Heart right ventricle (tissue), 16 donors: ENCODE measurements around the gene PHACTR2. TPM values are rescaled to one million over a fixed set of nuclear protein-coding genes. Genes with fewer than 3 reads are reported as not detected.

Experiments used
- ATAC-seq, 8 donors: fragments of 200-7000 bp; cut with Tn5 transposase; one replicate each; pipeline ENCODE4 v1.9.1; 2020; ENCODE audit warnings: mild to moderate bottlenecking in 8 of 8, moderate library complexity in 8 of 8, moderate number of reproducible peaks in 1 of 8
- DNase-seq, 2 donors: peaks; one replicate each; pipeline ENCODE4 v3.0.0-alpha.2; 2020
- H3K27ac ChIP-seq, 10 donors: fragments of 200-600 bp; sonication (generic) in 2 of 10; one replicate each; pipeline versions ENCODE4 v1.5.0 to v1.8.0; 2020 to 2022; ENCODE audit warnings: mild to moderate bottlenecking in 3 of 10
- H3K27me3 ChIP-seq, 7 donors: fragments of 200-600 bp; one replicate each; pipeline ENCODE4 v1.8.0; 2021 to 2022; ENCODE audit warnings: mild to moderate bottlenecking in 2 of 7
- H3K36me3 ChIP-seq, 9 donors: fragments of 200-600 bp; sonication (generic) in 1 of 9; one replicate each; pipeline versions ENCODE4 v1.5.0 to v1.8.0; 2020 to 2022; ENCODE audit warnings: mild to moderate bottlenecking in 2 of 9
- H3K4me1 ChIP-seq, 9 donors: fragments of 200-600 bp; sonication (generic) in 1 of 9; one replicate each; pipeline versions ENCODE4 v1.5.0 to v1.8.0; 2020 to 2022; ENCODE audit warnings: mild to moderate bottlenecking in 4 of 9
- H3K4me3 ChIP-seq, 10 donors: fragments of 200-600 bp; sonication (generic) in 2 of 10; one replicate each; pipeline versions ENCODE4 v1.5.0 to v1.8.0; 2020 to 2022; ENCODE audit warnings: mild to moderate bottlenecking in 7 of 10, moderate library complexity in 2 of 10
- H3K9me3 ChIP-seq, 11 donors: fragments of 200-600 bp in 10 of 11; sonication (generic) in 2 of 11; one replicate each; pipeline versions ENCODE4 v1.5.0 to v1.8.0; 2013 to 2022; ENCODE audit warnings: mild to moderate bottlenecking in 2 of 11, control low read depth in 1 of 11, moderate library complexity in 1 of 11
- WGBS, 2 donors: extraction: QIAGEN DNeasy Blood & Tissue Kit; methylation state at CpG; one replicate each; pipeline ENCODE4 v1.1.7; 2013; ENCODE audit warnings: inconsistent platforms in 1 of 2; 5-methylcytosine and 5-hydroxymethylcytosine counted together
- intact Hi-C, 10 donors: fragments of 100-400 bp; cut with DNase I; formaldehyde crosslinking; loops; one replicate each; pipeline versions ENCODE4 v1.11.1 to v1.14.2; 2022
- polyA plus RNA-seq, 2 donors: library from polyadenylated mRNA; stranded (reverse); fragments of 200-250 nt; gene quantifications; one replicate each; pipeline ENCODE4 v1.2.3, GENCODE V29; 2013
- total RNA-seq, 10 donors: library from RNA; stranded (reverse); fragmentation: NEBNext Ultra II Directional in 3 of 10; extraction: Animal tissue kit (Norgen Biotek cat#: 25700) in 3 of 10; gene quantifications; one replicate each; pipeline versions ENCODE4 v1.2.1 to v1.2.4, GENCODE V29; 2021 to 2023
- TF ChIP-seq, protein P1 (sequence below), 9 donors: fragments of 200-600 bp; sonication (generic) in 2 of 9; IDR thresholded peaks; one replicate each; pipeline versions ENCODE4 v1.5.0 to v1.8.0; 2021 to 2022; ENCODE audit warnings: antibody characterized with exemption in 9 of 9, mild to moderate bottlenecking in 5 of 9, moderate library complexity in 1 of 9
- donor health status: Arrhythmogenic right ventricular cardiomyopathy.
- donor health status: ischemic (EF 13 %, LVEDD 7.1; RV severe dilation, severe dysfunction).
- donor health status: healthy with polysubstance abuse.
- donor health status: DM: no; HTN: yes; CAD: no.
- donor health status: DM: no; HTN: no; CAD: no.
- donor health status: ischemic (EF 25% LVEDD 6.9; RV normal size, moderate dysfunction).
- donor health status: ischemic (EF 25% LVEDD 5.7; RV mildly dilated, moderate dysfunction).
- donor health status: healthy.
- donor health status: DM: yes; HTN: yes; CAD: no.
- donor health status: Ischemic cardiomyopathy.
- donor health status: ischemic (EF 35%, LVEDD 5.7; RV mildly dilated, moderate dysfunction).
- donor health status: nonischemic (EF 11% LVEDD 7.7; RV severe dilation, severe dysfunction).
- donor health status: DM: yes; HTN: yes; CAD: no.
- donor health status: PGD.
- donor health status: ischemic (EF 29% LVEDD 5.4; RV normal size, mild dysfunction).
- donor health status: nonischemic (EF 23%, LVEDD 6.1; RV moderate dilation, normal function).

The PHACTR2 gene
- total and polyA plus RNA-seq, 12 donors, result 6.5 to 96.3 (median 70.2) TPM

DNA sequence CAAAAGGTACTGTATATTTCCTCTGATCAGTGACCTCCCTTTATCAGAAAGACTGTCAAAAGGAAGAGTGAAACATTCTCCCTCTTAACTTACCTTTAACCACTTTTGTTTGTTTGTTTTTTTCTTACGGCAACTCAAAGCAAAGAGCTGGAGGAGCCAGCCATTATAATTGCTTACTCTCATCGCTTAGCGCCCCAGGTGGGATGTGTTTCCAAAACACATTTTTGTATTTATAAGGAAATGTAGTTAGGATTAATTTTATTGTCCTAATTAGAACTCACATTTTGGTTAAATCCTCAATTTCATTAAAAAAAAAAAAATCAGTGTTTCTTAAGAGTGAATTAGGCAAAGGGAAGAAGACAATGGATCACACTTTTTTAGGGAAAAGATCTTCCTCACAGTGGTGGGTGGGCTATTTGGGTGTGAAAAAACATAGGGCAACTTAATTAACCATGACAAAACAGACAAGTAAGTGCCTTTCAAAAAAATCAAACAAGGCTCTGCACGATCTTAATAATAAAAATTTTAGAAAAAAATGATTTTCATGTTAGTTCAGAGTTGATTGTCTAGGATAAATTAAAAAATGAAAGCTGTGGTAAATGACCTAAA, 1.2 kb upstream of the PHACTR2 start:
- DNase-seq, result no peak
- Histone ChIP-seq H3K36me3 (no peaks in the 10 kb centered on the region), H3K4me3 (no peak overlapping the region), H3K27ac (peak overlapping the region in 7 of 10 donors; percentile 8 to 99 (median 44)), H3K27me3 (no peaks in the 10 kb centered on the region), H3K4me1 (peaks cover 0 to 66% (median 46%) of the 10 kb centered on the region in 9 donors), H3K9me3 (no peaks in the 10 kb centered on the region)
- 86 to 90% methylated on average over 4 of the region's 4 CpGs for WGBS, 2 donors
- intact Hi-C loops, result loop anchor here in 5 of 10 donors (2.0 to 5.0 kb wide), 7 partner anchors 56 to 166 kb away; partner anchors contain the start of gene LTV1 (in 3 of the 5)
- TF ChIP-seq, protein P1, sequence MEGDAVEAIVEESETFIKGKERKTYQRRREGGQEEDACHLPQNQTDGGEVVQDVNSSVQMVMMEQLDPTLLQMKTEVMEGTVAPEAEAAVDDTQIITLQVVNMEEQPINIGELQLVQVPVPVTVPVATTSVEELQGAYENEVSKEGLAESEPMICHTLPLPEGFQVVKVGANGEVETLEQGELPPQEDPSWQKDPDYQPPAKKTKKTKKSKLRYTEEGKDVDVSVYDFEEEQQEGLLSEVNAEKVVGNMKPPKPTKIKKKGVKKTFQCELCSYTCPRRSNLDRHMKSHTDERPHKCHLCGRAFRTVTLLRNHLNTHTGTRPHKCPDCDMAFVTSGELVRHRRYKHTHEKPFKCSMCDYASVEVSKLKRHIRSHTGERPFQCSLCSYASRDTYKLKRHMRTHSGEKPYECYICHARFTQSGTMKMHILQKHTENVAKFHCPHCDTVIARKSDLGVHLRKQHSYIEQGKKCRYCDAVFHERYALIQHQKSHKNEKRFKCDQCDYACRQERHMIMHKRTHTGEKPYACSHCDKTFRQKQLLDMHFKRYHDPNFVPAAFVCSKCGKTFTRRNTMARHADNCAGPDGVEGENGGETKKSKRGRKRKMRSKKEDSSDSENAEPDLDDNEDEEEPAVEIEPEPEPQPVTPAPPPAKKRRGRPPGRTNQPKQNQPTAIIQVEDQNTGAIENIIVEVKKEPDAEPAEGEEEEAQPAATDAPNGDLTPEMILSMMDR (IDR thresholded peaks at IDR 0.05), result no peak
- no peak for ATAC-seq

DNA sequence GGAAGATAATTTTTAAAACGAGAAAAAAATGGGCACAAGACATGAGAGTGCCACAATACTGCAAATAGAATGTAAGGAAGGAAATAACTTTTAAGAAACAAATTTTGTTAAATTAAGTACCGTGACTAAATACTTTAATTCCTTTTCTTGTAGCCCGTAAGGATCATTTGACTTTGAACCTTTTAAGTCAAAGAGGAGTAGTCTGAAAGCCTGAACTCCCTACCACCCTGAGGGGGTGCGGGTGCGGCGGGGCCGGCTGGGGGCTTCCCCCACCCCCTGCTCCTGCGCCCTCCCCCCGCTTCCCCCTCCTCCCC, 231 bp upstream of the PHACTR2 start:
- intact Hi-C loops, result loop anchor here in 5 of 10 donors (2.0 to 5.0 kb wide), 7 partner anchors 55 to 165 kb away; partner anchors contain the start of gene LTV1 (in 3 of the 5)
- no peaks in the 10 kb centered on the region for H3K27me3 ChIP-seq
- peak overlapping the region; percentile 92 to 99 (median 98) for H3K27ac ChIP-seq
- H3K36me3 ChIP-seq, result no peaks in the 10 kb centered on the region
- peaks cover 0 to 7% (median under 1%) of the 10 kb centered on the region in 11 donors for H3K9me3 ChIP-seq
- H3K4me3 ChIP-seq, result peak overlapping the region; percentile 56 to 83 (median 78)
- DNase-seq (no peak), ATAC-seq (no peak)
- peaks cover 0 to 71% (median 46%) of the 10 kb centered on the region in 9 donors for H3K4me1 ChIP-seq
- 2 to 3% methylated on average over 9 of the region's 9 CpGs for WGBS, 2 donors
- TF ChIP-seq, protein P1 (IDR thresholded peaks at IDR 0.05), result no peak

DNA sequence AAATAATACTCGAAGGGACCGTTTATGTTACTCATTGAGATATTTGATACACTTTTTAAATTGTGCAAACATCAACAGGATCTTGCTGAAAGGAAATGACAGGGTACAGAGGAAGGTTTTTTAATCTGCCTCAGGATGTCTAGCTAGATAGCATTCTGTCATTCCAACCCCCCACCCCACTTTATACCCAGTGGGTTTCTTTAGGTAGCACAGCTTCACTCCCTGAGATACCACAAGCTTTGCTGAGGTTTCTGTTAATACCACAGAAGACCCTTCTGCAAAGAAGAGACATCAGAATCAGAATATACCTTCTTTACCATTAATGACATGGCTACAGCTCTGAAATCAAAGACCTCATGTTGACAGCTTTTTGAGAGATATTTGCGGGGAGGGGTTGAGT, 1.3 kb downstream of the PHACTR2 start:
- DNase-seq (no peak), ATAC-seq (peak in 2 of 8 donors; percentile 28 to 39)
- TF ChIP-seq, protein P1 (IDR thresholded peaks at IDR 0.05), result no peak
- 1 to 5% methylated on average over 3 of the region's 3 CpGs for WGBS, 2 donors
- no peaks in the 10 kb centered on the region for H3K36me3 ChIP-seq
- intact Hi-C loops, result loop anchor here in 5 of 10 donors (2.0 to 5.0 kb wide), 7 partner anchors 53 to 163 kb away; partner anchors contain the start of gene LTV1 (in 2 of the 5)
- peaks cover 0 to 19% (median 11%) of the 10 kb centered on the region in 11 donors for H3K9me3 ChIP-seq
- H3K27me3 ChIP-seq, result no peaks in the 10 kb centered on the region
- peaks cover 0 to 64% (median 35%) of the 10 kb centered on the region in 9 donors for H3K4me1 ChIP-seq
- H3K4me3 ChIP-seq, result peak overlapping the region; percentile 56 to 83 (median 78)
- H3K27ac ChIP-seq, result peak overlapping the region; percentile 92 to 99 (median 98)

DNA sequence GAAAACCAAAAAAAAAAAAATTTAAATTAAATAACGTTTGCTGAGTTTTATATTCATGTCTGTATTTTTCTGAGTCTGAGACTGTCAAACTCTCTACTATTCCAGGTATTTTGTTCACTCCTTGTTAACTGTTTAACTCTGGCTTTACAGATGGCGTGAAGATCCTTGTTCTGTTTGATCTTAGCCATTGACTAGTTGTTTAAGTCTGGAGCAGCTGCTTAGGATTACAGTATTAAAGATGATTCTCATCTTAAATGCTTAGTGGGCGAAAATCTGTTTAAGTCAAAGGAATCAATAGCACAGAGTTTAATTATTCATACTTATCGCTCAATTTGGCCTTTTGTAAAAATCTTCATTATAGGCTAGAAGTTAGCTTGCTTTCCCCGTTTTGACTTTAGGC, 2.4 kb downstream of the PHACTR2 start:
- Histone ChIP-seq H3K9me3 (peaks cover 0 to 19% (median 11%) of the 10 kb centered on the region in 11 donors), H3K4me3 (peak overlapping the region in 9 of 10 donors; percentile 56 to 83 (median 78)), H3K27ac (peak overlapping the region in 9 of 10 donors; percentile 95 to 99 (median 98)), H3K36me3 (no peaks in the 10 kb centered on the region), H3K4me1 (peaks cover 0 to 64% (median 26%) of the 10 kb centered on the region in 9 donors), H3K27me3 (no peaks in the 10 kb centered on the region)
- TF ChIP-seq, protein P1 (IDR thresholded peaks at IDR 0.05), result no peak
- DNase-seq (no peak), ATAC-seq (no peak)
- intact Hi-C loops, result loop anchor here in 2 of 10 donors (5.0 to 10.0 kb wide), 2 partner anchors 52 to 165 kb away; partner anchors contain the start of gene LTV1 (in 1 of the 2)
- 42 to 48% methylated on average over 5 of the region's 5 CpGs for WGBS, 2 donors
